Heart left ventricle (tissue), 16 donors: ENCODE results near the gene PRR14L. TPM values are rescaled to one million over a fixed set of nuclear protein-coding genes. Genes with fewer than 3 reads are reported as not detected.
"Not testable (repeated sequence)": the region's sequence is repeated elsewhere in the genome, so short reads cannot be mapped to it uniquely, and the experiment has no call there.

ENCODE experiments used
- ATAC-seq, 4 donors: fragments of 200-7000 bp; cut with Tn5 transposase; one replicate each; pipeline ENCODE4 v1.9.1; 2020 to 2022; ENCODE audit warnings: moderate library complexity in 4 of 4, mild to moderate bottlenecking in 3 of 4, moderate number of reproducible peaks in 1 of 4
- DNase-seq, 5 donors: peaks; one replicate each; pipeline ENCODE4 v3.0.0-alpha.2; 2020
- H3K27ac ChIP-seq, 12 donors: fragments of 200-600 bp; sonication (generic) in 4 of 12; one replicate each; pipeline versions ENCODE4 v1.5.0 to v1.8.0; 2016 to 2022; ENCODE audit warnings: mild to moderate bottlenecking in 2 of 12
- H3K27me3 ChIP-seq, 9 donors: fragments of 200-600 bp; sonication (generic) in 2 of 9; one replicate each; pipeline versions ENCODE4 v1.5.1 to v1.8.0; 2016 to 2022; ENCODE audit warnings: mild to moderate bottlenecking in 3 of 9
- H3K36me3 ChIP-seq, 9 donors: fragments of 200-600 bp; sonication (generic) in 2 of 9; one replicate each; pipeline versions ENCODE4 v1.5.0 to v1.8.0; 2018 to 2022; ENCODE audit warnings: mild to moderate bottlenecking in 2 of 9
- H3K4me1 ChIP-seq, 12 donors: fragments of 200-600 bp; sonication (generic) in 4 of 12; one replicate each; pipeline versions ENCODE4 v1.5.0 to v1.8.0; 2016 to 2022; ENCODE audit warnings: mild to moderate bottlenecking in 3 of 12
- H3K4me3 ChIP-seq, 12 donors: fragments of 200-600 bp; sonication (generic) in 4 of 12; one replicate each; pipeline versions ENCODE4 v1.5.0 to v1.8.0; 2017 to 2022; ENCODE audit warnings: mild to moderate bottlenecking in 9 of 12, moderate library complexity in 4 of 12
- H3K9me3 ChIP-seq, 12 donors: fragments of 200-600 bp; sonication (generic) in 4 of 12; one replicate each; pipeline versions ENCODE4 v1.5.0 to v1.8.0; 2016 to 2022; ENCODE audit warnings: mild to moderate bottlenecking in 1 of 12
- POLR2A ChIP-seq, 2 donors: fragments of 450-650 bp; IDR thresholded peaks; one replicate each; pipeline ENCODE4 v1.6.1; 2017; ENCODE audit warnings: antibody characterized with exemption in 2 of 2, mild to moderate bottlenecking in 2 of 2, moderate library complexity in 2 of 2
- WGBS, 4 donors: extraction: QIAGEN DNeasy Blood & Tissue Kit in 2 of 4; methylation state at CpG; one replicate each; pipeline versions ENCODE4 v1.1.5 to v1.1.7; 2013 to 2018; 5-methylcytosine and 5-hydroxymethylcytosine counted together
- intact Hi-C, 10 donors: fragments of 100-400 bp; cut with DNase I; formaldehyde crosslinking; loops; one replicate each; pipeline versions ENCODE4 v1.11.1 to v1.14.2; 2022
- long read RNA-seq, 3 donors: library from polyadenylated mRNA; unstranded; transcript quantifications; one replicate each; pipeline ENCODE4 v2.0.0, GENCODE V29; 2020 to 2021
- polyA plus RNA-seq, 2 donors: library from polyadenylated mRNA; stranded (reverse); fragments of 200-250 nt; gene quantifications; one replicate each; pipeline ENCODE4 v1.2.3, GENCODE V29; 2013
- total RNA-seq, 9 donors: library from RNA; depleted of rRNA in 2 of 9; stranded (reverse); fragments of >200 nt in 2 of 9; fragmentation: NEBNext Ultra II Directional in 3 of 9; extraction: Animal tissue kit (Norgen Biotek cat#: 25700) in 3 of 9; gene quantifications; one replicate each; pipeline versions ENCODE4 v1.1.0 to v1.2.4, GENCODE V29; 2016 to 2023
- TF ChIP-seq, protein P1 (sequence below), 12 donors: fragments of 200-600 bp; sonication (generic) in 4 of 12; IDR thresholded peaks; one replicate each; pipeline versions ENCODE4 v1.5.0 to v1.8.0; 2018 to 2022; ENCODE audit warnings: antibody characterized with exemption in 12 of 12, mild to moderate bottlenecking in 5 of 12
- donor health status: ischemic (EF 13 %, LVEDD 7.1; RV severe dilation, severe dysfunction).
- donor health status: healthy with polysubstance abuse.
- donor health status: DM: no; HTN: yes; CAD: no.
- donor health status: DM: no; HTN: no; CAD: no.
- donor health status: ischemic (EF 25% LVEDD 6.9; RV normal size, moderate dysfunction).
- donor health status: ischemic (EF 25% LVEDD 5.7; RV mildly dilated, moderate dysfunction).
- donor health status: healthy.
- donor health status: DM: yes; HTN: yes; CAD: no.
- donor health status: ischemic (EF 35%, LVEDD 5.7; RV mildly dilated, moderate dysfunction).
- donor health status: nonischemic (EF 11% LVEDD 7.7; RV severe dilation, severe dysfunction).
- donor health status: DM: yes; HTN: yes; CAD: no.
- donor health status: PGD.
- donor health status: ischemic (EF 29% LVEDD 5.4; RV normal size, mild dysfunction).
- donor health status: nonischemic (EF 23%, LVEDD 6.1; RV moderate dilation, normal function).

PRR14L gene
- total RNA-seq (10 to 100 TPM in 8 of 9 donors, 1 to 10 TPM in 1; 6.6 to 29.1 (median 15.1) TPM), polyA plus RNA-seq (1 to 10 TPM; 4.3 to 8.0 TPM)
- long read RNA-seq, donor 1, partial matches to known transcripts = 0 of 4 reads
- long read RNA-seq, donor 1, other reads (novel, unspliced or antisense) = 3 of 4 reads
- long read RNA-seq, donor 2, partial matches to known transcripts = 10 of 24 reads
- long read RNA-seq, donor 2, other reads (novel, unspliced or antisense) = 12 of 24 reads
- long read RNA-seq, donor 3, partial matches to known transcripts = 0 of 6 reads
- long read RNA-seq, donor 3, other reads (novel, unspliced or antisense) = 6 of 6 reads

DNA sequence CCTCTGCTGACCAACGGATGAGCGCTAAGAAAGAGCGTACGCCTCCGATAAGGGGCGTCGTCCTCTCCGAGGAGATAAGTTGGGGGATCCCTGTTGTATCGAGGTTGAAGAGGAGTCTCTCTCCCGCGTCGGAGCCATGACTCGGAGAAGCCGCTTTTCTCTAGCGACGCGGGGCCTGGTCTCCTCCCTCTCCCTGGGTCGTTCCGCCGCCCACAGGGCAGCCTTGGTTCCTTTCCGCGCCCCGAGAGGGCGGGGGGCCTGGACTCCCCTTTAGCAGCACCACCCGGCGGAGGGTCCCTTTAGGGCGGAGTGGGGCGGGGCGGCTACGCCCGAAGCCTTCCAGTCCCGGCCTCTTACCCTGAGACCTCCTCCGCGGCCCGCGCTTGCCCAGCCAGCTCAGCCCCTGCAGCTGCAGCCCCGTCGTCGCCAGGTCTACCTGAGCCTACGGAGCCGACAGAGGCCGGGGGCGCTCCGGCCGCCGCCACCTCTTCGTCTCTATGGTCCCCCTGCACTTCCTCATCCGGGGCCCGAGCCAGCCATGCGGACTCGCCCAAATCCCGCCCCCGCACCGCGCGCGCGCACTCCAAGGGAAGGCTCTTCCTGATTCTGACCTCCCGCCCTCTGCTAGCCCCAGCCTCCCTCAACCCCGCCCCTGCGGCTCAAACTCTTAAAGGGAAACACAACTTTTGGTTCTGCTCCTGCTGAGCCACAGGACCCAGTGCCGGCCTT is at the start of gene PRR14L:
TSS of gene PRR14L (minus strand) at position 497 of the 729 bp plus-strand sequence. CDS start 11,272 bp downstream, outside the sequence.
- peak within 1 kb of the TSS; percentile 73 to 95 (median 89) for H3K27ac ChIP-seq
- H3K4me3 ChIP-seq = peak within 1 kb of the TSS; percentile 62 to 100 (median 86)
- ATAC-seq (peak; percentile 89 to 95 (median 94)), DNase-seq (peak; percentile 98 to 99 (median 99))
- WGBS, 4 donors = 0% methylated on average over 22 to 62 of the region's 62 CpGs
- intact Hi-C loops = loop anchor here in 6 of 10 donors (5.0 to 10.0 kb wide), 8 partner anchors 72 to 402 kb away; partner anchors contain the start of genes PISD (in 5 of the 6), YWHAH (in 2 of the 6), PATZ1 (in 1 of the 6) and SFI1 (in 1 of the 6)
- TF ChIP-seq, protein P1, sequence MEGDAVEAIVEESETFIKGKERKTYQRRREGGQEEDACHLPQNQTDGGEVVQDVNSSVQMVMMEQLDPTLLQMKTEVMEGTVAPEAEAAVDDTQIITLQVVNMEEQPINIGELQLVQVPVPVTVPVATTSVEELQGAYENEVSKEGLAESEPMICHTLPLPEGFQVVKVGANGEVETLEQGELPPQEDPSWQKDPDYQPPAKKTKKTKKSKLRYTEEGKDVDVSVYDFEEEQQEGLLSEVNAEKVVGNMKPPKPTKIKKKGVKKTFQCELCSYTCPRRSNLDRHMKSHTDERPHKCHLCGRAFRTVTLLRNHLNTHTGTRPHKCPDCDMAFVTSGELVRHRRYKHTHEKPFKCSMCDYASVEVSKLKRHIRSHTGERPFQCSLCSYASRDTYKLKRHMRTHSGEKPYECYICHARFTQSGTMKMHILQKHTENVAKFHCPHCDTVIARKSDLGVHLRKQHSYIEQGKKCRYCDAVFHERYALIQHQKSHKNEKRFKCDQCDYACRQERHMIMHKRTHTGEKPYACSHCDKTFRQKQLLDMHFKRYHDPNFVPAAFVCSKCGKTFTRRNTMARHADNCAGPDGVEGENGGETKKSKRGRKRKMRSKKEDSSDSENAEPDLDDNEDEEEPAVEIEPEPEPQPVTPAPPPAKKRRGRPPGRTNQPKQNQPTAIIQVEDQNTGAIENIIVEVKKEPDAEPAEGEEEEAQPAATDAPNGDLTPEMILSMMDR (IDR thresholded peaks at IDR 0.05) = peak in 4 of 12 donors; percentile 12 to 24 (median 18)
- peak in 1 of 2 donors; percentile 84 for TF ChIP-seq POLR2A (IDR thresholded peaks at IDR 0.05)
- no peaks in the 10 kb centered on the region for H3K27me3 ChIP-seq
- no peaks in the 10 kb centered on the region for H3K9me3 ChIP-seq
- H3K4me1 ChIP-seq = peaks cover 3 to 54% (median 44%) of the 10 kb centered on the region in 12 donors
- peaks cover 0 to 12% (median 0%) of the 10 kb centered on the region in 9 donors for H3K36me3 ChIP-seq

DNA sequence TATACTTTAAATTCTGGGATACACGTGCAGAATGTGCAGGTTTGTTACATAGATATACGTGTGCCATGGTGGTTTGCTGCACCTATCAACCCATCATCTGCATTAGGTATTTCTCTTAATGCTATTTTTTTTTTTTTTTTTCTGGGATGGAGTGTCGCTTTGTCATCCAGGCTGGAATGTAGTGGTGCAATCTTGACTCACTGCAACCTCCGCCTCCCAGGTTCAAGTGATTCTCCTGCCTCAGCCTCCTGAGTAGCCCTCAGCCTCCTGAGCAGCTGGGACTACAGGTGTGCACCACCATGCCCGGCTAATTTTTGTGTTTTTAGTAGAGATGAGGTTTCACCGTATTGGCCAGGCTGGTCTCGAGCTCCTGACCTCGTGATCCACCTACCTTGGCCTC is 49.4 kb upstream of the PRR14L start:
- 85 to 86% (median 86%) methylated on average over 8 of the region's 8 CpGs for WGBS, 4 donors
- DNase-seq, H3K27ac ChIP-seq, H3K4me3 ChIP-seq, H3K27me3 ChIP-seq, ATAC-seq, H3K4me1 ChIP-seq, intact Hi-C loops, H3K9me3 ChIP-seq: not testable (repeated sequence)
- peaks cover 0 to 98% (median 86%) of the 10 kb centered on the region in 9 donors for H3K36me3 ChIP-seq

DNA sequence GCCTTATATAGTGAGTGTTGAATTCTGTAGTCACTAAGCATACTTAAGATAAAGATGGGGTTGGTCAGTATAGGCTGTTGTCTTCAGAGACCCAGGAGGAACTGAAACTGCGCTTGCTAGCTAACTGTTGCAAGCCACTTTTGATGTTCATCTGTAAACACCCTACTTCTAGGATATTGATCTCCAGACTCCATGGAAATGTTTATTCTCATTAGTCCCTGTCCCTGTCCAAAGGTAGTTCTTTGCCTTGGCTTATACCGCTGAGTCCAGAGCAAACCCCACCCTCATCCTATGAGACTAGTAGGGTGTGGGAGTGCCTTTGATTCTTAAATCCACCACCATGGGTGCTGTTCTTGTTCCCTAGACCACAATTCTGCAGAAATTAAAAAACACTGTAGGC is 40.3 kb upstream of the PRR14L start:
- peak in 2 of 4 donors; percentile 11 to 22 for ATAC-seq
- no peaks in the 10 kb centered on the region for H3K9me3 ChIP-seq
- no peak overlapping the region for H3K27ac ChIP-seq
- no peak for DNase-seq
- peaks cover 0 to 79% (median 37%) of the 10 kb centered on the region in 9 donors for H3K36me3 ChIP-seq
- intact Hi-C loops = no loop called here
- WGBS, 4 donors = 53 to 69% (median 65%) methylated on average over 2 of the region's 2 CpGs
- H3K4me3 ChIP-seq = no peak overlapping the region
- no peaks in the 10 kb centered on the region for H3K27me3 ChIP-seq
- TF ChIP-seq, protein P1 (IDR thresholded peaks at IDR 0.05) = no peak
- no peak for TF ChIP-seq POLR2A (IDR thresholded peaks at IDR 0.05)
- peaks cover 0 to 6% (median 2%) of the 10 kb centered on the region in 12 donors for H3K4me1 ChIP-seq

DNA sequence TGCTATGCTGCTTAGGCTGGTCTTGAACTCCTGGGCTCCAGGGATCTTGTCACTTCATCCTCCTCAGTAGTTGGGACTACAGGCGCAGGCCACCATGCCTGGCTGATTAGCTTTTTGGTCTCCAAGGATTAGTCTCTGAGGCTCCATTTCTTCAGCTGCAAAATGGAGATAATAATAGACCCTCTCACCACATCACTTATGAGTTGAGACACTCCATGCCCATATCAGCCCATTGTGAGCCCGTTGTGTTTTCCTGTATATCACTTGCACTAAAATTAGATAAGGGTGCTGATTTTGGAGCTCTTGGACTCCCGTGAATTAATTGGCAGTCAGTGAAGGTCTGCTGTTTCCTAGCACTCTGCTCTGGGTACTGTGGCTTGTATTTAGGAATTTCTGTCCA is 39.9 kb upstream of the PRR14L start:
- Histone ChIP-seq H3K36me3 (peaks cover 0 to 79% (median 37%) of the 10 kb centered on the region in 9 donors), H3K4me1 (peaks cover 0 to 6% (median 2%) of the 10 kb centered on the region in 12 donors), H3K27ac (no peak overlapping the region), H3K4me3 (no peak overlapping the region), H3K27me3 (no peaks in the 10 kb centered on the region), H3K9me3 (no peaks in the 10 kb centered on the region)
- peak; percentile 71 to 96 (median 82) for ATAC-seq
- no peak for DNase-seq
- intact Hi-C loops = no loop called here
- WGBS, 4 donors = 28 to 43% (median 36%) methylated on average over 3 of the region's 3 CpGs
- no peak for TF ChIP-seq POLR2A (IDR thresholded peaks at IDR 0.05)
- TF ChIP-seq, protein P1 (IDR thresholded peaks at IDR 0.05) = no peak
